Measurements from ENCODE around the gene KAZN. TPM values are rescaled to one million over a fixed set of nuclear protein-coding genes. Genes with fewer than 3 reads are reported as not detected.

The KAZN gene
- total RNA-seq, 2 donors from 2014 or later: 0.31 to 1.4 TPM

DNA sequence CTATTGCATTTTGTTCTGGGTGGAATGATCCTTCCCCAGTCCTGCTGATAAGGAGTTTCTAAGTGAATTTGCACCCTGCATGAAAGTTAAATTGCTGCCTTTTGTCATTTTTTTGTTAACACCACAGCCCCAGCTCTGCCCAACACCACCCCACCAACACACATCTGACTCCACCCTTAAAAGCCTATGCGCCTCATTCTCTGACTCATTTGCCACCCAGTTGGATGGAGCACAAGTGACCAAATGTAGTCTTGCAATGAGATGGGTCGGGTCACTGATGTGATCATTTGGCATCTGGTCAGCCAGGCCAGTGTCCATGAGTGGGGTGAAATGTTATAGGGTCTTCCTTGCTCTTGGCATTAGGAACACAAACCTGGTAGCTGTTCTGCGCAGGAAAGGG is 256.8 kb downstream of the KAZN start:
- Mint-ChIP-seq H3K36me3 (no peaks in the 10 kb centered on the region), H3K4me1 (ENCODE audit: low read depth in 2 of 2) (no peaks in the 10 kb centered on the region), H3K9me3 (no peaks in the 10 kb centered on the region), H3K4me3 (no peak overlapping the region), H3K27me3 (peaks cover 9 to 38% of the 10 kb centered on the region in 2 donors), H3K27ac (no peak overlapping the region)
- no peak for ATAC-seq
- DNase-seq (ENCODE audit: low spot score): no peak

DNA sequence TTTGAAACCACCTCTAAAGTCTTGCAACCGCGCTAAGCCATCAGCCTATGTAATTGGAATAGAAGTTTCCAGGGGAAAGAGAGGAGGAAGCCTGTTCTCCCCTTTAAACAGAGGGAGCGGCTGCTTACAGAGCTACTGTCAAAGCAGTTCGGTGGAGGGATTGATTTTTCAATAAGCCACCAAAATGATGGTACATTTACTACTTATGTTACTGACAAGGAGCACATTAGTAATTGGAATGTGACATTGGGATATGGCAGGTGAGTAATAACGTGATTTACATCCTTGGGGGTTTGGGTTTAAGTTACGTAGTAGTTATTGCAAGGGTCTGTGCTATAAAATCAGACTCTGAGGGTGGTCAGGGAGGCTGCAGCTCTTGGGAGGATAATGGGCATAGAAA is 257.3 kb downstream of the KAZN start:
- Mint-ChIP-seq H3K9me3 (no peaks in the 10 kb centered on the region), H3K27ac (no peak overlapping the region), H3K36me3 (no peaks in the 10 kb centered on the region), H3K4me3 (no peak overlapping the region), H3K27me3 (peaks cover 9 to 41% of the 10 kb centered on the region in 2 donors), H3K4me1 (ENCODE audit: low read depth in 2 of 2) (no peaks in the 10 kb centered on the region)
- no peak for ATAC-seq
- no peak for DNase-seq (ENCODE audit: low spot score)

DNA sequence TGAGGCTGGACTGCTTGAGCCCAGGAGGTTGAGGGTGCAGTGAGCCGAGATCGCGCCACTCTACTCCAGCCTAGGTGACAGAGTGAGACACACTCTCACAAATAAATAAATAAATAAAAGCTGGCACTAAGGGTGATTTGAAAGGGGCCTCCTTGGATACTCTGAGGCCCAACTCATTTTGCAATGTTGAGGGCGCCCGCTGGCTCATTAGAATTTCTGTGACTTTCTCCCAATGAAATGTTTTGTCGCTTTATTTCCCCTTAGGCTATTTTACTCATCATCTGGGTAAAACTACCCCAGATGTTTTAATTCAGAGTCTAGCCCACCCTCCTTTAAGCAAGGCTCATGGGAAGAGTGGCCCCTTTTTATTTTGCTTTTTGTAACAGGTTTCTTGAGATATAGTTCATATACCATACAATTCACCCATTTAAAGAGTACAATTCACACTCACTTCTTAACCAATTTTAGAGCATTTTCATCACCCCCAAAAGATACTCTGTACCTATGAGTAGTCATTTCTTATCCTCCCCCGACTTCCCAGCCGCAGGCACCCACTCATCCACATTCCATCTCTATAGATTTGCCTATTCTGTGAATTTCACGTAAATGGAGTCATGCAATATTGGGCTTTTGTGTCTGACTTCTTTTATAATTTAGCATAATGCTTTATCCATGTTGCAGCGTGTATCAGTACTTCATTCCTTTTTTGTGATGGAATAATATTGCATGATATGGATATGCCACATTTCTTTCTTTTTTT is 259.1 kb downstream of the KAZN start:
- H3K27ac Mint-ChIP-seq: no peak overlapping the region
- no peaks in the 10 kb centered on the region for H3K9me3 Mint-ChIP-seq
- H3K4me1 Mint-ChIP-seq (ENCODE audit: low read depth in 2 of 2): no peaks in the 10 kb centered on the region
- H3K36me3 Mint-ChIP-seq: no peaks in the 10 kb centered on the region
- ATAC-seq (no peak), DNase-seq (ENCODE audit: low spot score) (no peak)
- H3K4me3 Mint-ChIP-seq: no peak overlapping the region
- H3K27me3 Mint-ChIP-seq: peaks cover 12 to 41% of the 10 kb centered on the region in 2 donors

DNA sequence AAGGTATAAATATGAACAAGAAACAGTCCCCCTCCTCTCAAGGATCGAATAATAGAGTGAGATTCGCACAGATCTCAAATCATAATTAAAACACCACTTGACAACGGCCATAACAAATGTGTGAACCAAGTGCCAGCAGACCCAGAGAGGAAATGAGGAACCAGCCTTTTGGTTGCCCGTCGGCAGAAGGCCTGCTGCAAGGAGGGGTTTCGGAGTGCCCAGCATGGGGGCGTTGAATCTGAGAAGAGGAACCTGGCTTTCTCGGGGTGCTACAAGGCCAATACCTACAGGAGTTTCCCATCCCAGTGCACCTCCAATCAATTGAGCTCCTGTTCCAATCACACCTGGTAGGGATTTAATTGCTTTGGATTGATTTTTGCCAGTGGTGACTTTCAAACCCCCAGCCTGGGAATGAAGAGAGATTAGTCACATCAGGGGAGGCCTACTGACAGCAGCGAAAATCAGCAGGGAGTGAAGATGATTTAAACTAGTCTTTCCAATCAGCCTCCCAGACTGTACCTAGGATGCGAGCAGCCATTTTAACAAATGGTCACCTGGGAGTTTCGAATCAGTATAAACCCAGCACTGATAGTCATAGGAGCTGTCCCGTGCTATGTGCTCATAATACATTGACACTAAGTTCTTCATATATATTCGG is 263.8 kb downstream of the KAZN start:
- Mint-ChIP-seq H3K4me3 (no peak overlapping the region), H3K4me1 (ENCODE audit: low read depth in 2 of 2) (no peaks in the 10 kb centered on the region), H3K27me3 (peaks cover 12 to 23% of the 10 kb centered on the region in 2 donors), H3K9me3 (no peaks in the 10 kb centered on the region), H3K27ac (no peak overlapping the region), H3K36me3 (no peaks in the 10 kb centered on the region)
- ATAC-seq: no peak
- DNase-seq (ENCODE audit: low spot score): no peak

DNA sequence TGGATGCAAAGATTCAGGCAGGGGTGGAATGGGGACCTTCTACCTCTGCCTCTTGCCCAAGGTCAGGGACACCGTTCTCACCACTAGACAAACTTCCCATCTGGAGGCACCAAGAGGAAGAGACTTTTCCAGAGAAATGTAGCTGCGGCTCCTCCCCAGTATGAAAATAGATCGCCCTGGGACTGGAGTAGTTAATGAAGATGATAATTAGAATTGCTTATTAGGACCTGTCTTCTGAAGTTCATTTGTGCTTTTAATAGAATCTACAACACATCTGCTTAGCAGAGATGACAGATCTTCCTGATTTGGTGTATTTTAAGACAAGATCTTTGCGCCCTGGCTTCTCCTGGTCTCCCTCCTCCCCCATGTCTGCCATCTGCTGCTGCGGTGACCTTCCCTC is 266.6 kb downstream of the KAZN start:
- H3K36me3 Mint-ChIP-seq: no peaks in the 10 kb centered on the region
- no peaks in the 10 kb centered on the region for H3K4me1 Mint-ChIP-seq (ENCODE audit: low read depth in 2 of 2)
- no peak for DNase-seq (ENCODE audit: low spot score)
- ATAC-seq: no peak
- peaks cover 13 to 14% of the 10 kb centered on the region in 2 donors for H3K27me3 Mint-ChIP-seq
- H3K4me3 Mint-ChIP-seq: no peak overlapping the region
- H3K9me3 Mint-ChIP-seq: no peaks in the 10 kb centered on the region
- H3K27ac Mint-ChIP-seq: no peak overlapping the region

DNA sequence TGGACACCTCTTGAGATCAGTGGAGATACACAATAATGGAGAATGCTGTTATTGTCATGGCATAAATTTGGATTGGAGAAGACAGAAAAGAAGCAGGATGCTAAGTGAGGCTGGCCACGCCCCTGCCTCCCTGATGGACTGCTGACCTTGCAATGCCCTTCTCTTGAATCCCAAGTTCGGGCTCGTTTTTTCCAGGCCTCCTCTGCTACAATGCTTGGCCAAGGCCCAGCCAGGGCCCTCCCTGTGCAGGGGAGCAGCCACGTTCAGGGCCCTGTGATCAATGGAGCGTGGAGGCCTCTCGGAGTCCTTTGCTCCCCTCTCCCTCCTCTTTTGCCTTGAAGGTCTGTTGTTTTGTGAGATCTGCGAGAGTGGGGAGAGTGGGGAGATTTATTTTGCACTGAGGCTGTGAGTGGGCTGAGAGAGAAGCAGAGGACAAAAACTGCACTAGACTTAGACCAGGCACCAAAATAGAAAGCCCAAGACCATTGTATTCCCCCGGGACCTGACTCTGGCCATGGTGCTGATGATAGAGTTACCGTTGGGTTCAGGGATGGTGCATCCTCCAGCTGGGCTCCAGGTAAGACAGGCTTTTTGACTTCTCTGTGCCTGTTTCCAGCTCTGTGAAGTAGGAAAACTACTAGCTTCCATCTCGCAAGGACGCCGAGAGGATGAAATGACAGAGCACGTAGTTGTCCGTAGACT is 268.6 kb downstream of the KAZN start:
- no peak for DNase-seq (ENCODE audit: low spot score)
- peaks cover 9 to 13% of the 10 kb centered on the region in 2 donors for H3K27me3 Mint-ChIP-seq
- no peaks in the 10 kb centered on the region for H3K4me1 Mint-ChIP-seq (ENCODE audit: low read depth in 2 of 2)
- no peak for ATAC-seq
- no peaks in the 10 kb centered on the region for H3K9me3 Mint-ChIP-seq
- no peak overlapping the region for H3K4me3 Mint-ChIP-seq
- H3K36me3 Mint-ChIP-seq: no peaks in the 10 kb centered on the region
- H3K27ac Mint-ChIP-seq: no peak overlapping the region

DNA sequence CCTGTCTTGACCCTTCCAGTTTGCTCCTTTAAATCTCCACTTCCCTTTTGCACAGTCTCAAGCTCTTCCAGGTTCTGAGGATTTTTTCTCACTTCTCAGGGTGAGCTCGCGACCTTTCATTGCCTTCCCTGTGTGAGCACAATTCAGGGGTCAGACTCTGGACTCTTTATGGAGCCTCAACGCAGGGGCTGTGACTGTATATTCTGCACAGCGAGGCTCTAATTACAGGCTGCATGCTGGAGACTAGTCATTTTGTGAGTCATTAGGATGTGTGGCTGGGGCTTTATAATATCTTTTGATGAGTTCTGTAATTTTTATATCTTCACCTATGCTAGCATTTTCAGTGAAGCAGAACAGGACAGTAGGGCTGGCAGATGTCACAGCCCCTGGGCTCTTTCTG is 270.7 kb downstream of the KAZN start:
- DNase-seq (ENCODE audit: low spot score) (no peak), ATAC-seq (no peak)
- H3K9me3 Mint-ChIP-seq: no peaks in the 10 kb centered on the region
- H3K27me3 Mint-ChIP-seq: peaks cover 0 to 11% of the 10 kb centered on the region in 2 donors
- H3K36me3 Mint-ChIP-seq: no peaks in the 10 kb centered on the region
- no peaks in the 10 kb centered on the region for H3K4me1 Mint-ChIP-seq (ENCODE audit: low read depth in 2 of 2)
- no peak overlapping the region for H3K4me3 Mint-ChIP-seq
- H3K27ac Mint-ChIP-seq: no peak overlapping the region

DNA sequence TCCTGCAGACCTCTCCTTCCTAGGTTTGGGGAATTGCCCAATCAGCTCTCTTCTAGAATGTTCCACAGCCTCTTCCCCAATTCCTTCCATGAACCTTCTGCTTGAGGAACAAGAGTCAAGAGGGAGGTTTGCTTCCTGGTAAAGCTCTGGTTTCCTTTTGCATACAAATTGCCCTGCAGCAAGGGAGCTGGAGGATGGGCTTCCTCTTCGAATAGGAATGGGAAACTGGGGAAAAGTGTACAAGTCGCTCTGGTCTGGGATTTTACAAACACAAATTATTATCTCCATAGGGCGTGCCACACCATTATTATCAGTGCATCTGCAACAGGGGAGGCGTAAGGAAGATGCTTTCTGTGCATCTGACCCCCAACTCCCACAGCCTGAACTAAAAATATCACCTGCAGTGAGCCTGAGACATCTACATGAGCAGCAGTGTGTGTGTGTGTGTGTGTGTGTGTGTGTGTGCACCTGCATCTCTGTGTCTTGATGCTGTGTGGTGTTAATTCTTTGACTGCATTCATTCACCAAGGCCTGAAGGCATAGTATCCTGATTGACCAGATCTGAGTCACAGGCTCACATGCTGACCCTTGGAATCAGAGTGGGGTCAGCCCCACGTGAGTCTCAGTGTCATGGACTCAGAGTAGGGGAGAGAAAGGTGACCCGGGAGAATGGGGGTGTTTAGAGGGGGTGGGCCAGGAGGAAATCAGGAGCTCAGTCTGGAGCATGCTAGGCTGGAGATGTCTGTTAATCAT is 272.9 kb downstream of the KAZN start:
- H3K4me3 Mint-ChIP-seq: no peak overlapping the region
- H3K27ac Mint-ChIP-seq: no peak overlapping the region
- ATAC-seq: no peak
- H3K9me3 Mint-ChIP-seq: no peaks in the 10 kb centered on the region
- peaks cover 0 to 12% of the 10 kb centered on the region in 2 donors for H3K27me3 Mint-ChIP-seq
- H3K36me3 Mint-ChIP-seq: no peaks in the 10 kb centered on the region
- no peaks in the 10 kb centered on the region for H3K4me1 Mint-ChIP-seq (ENCODE audit: low read depth in 2 of 2)
- no peak for DNase-seq (ENCODE audit: low spot score)

DNA sequence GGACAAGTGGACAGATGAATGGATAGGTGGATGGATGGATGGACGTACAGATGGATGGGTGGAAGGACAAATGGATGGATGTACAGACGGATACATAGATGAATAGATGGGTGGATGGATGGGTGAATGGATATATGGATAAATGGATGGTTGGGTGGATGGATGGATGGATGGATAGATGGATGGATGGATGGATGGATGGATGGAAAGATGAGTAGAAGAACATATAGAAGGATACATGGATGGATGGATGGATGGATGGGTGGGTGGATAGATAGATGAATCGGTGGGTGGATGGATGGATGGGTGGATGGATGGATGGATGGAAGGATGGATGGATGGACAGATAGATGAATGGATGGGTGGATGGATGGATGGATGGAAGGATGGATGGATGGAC is 274.3 kb downstream of the KAZN start:
- Mint-ChIP-seq H3K9me3 (no peaks in the 10 kb centered on the region), H3K4me1 (ENCODE audit: low read depth in 2 of 2) (no peaks in the 10 kb centered on the region), H3K36me3 (no peaks in the 10 kb centered on the region), H3K27ac (no peak overlapping the region), H3K4me3 (no peak overlapping the region), H3K27me3 (peaks cover 0 to 12% of the 10 kb centered on the region in 2 donors)
- ATAC-seq: no peak
- DNase-seq (ENCODE audit: low spot score): no peak

DNA sequence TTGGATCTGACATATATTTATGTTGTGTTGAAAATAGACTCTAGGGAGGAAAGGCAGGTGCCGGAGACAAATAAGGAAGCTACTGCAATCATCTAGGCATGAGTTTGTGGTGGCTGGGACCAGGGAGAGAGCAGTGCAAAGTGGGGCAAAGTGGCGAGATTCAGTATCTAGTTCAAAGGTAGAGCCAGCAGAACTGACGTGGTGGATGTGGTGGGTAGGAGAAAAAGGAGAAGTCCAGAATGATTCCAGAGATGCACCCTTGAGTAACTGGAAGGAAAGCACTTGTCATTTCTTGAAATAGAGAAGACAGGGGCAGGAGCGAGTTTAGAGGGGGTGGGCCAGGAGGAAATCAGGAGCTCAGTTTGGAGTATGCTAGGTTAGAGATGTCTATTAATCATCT is 275.2 kb downstream of the KAZN start:
- H3K4me3 Mint-ChIP-seq: no peak overlapping the region
- H3K36me3 Mint-ChIP-seq: no peaks in the 10 kb centered on the region
- no peak for DNase-seq (ENCODE audit: low spot score)
- H3K9me3 Mint-ChIP-seq: no peaks in the 10 kb centered on the region
- peaks cover 0 to 11% of the 10 kb centered on the region in 2 donors for H3K27me3 Mint-ChIP-seq
- H3K27ac Mint-ChIP-seq: no peak overlapping the region
- H3K4me1 Mint-ChIP-seq (ENCODE audit: low read depth in 2 of 2): no peaks in the 10 kb centered on the region
- ATAC-seq: no peak

DNA sequence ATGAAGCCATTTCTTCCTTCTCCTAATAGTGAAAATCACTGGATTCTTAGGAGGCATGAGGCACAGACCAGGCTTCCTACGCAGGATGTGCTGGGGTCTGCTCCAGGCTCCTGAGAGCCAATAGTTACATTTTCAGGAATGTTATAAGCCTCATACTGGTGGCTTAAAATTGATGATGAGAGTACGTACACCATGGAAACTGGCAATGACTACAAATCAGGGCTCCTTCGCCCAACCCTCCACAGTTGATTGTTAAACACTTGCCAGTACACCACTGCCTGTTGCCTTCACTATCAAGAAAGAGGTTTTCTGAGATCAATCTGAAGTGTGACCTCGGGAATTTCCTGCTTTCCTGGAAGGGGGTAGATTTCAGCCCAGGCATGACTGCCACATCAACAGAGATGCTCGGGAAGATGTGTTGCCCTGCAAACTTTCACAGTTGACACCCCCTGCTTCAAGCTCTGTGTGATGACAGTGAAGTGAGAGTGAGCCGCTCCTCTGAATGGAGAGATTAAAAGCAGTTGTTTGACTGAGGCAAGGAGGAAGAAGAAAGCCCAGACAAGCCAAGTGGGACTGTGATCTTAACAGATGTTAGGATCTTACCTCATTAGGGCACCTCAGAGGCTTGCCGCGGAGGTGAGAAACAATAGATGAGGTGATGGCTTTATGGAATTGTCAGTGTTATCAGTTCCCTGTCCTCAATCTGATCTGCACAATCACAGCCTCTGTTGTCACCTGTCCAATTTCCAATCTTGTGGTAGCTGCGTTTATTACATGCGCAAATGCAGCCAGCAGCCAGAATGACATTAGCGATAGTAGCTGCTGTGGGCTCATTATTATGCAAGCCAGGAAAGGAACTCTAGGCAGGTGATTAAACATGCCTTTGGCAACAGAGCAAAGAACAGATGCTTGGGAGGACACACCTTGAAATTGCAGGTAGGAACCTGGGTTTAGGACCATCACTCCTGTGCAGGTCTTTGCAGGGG is 277.3 kb downstream of the KAZN start:
- H3K27me3 Mint-ChIP-seq: peaks cover 0 to 11% of the 10 kb centered on the region in 2 donors
- H3K4me3 Mint-ChIP-seq: no peak overlapping the region
- H3K9me3 Mint-ChIP-seq: no peaks in the 10 kb centered on the region
- H3K4me1 Mint-ChIP-seq (ENCODE audit: low read depth in 2 of 2): no peaks in the 10 kb centered on the region
- DNase-seq (ENCODE audit: low spot score): no peak
- H3K27ac Mint-ChIP-seq: no peak overlapping the region
- no peaks in the 10 kb centered on the region for H3K36me3 Mint-ChIP-seq
- no peak for ATAC-seq

DNA sequence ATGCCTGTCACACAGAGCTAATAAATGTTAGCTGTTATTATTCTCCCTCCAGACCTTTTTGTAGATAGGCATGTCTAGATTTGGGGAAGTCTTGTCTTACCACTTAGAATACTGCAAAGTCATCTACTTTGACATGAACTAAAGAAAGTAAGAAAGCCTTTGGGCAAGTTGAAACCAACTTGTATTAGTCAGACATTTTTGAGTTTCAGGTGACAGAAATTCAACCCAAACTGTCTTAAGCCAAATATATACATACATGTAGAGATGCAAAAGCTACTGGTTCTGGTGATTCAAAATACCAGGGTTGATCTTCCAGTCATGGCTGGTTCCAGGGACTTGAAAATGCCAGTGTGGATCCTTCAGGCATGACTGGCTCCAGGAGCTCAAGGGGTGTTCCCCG is 278.3 kb downstream of the KAZN start:
- DNase-seq (ENCODE audit: low spot score): no peak
- Mint-ChIP-seq H3K27me3 (peaks cover 1 to 9% of the 10 kb centered on the region in 2 donors), H3K9me3 (no peaks in the 10 kb centered on the region), H3K36me3 (no peaks in the 10 kb centered on the region), H3K4me3 (no peak overlapping the region), H3K27ac (no peak overlapping the region), H3K4me1 (ENCODE audit: low read depth in 2 of 2) (no peaks in the 10 kb centered on the region)
- no peak for ATAC-seq

DNA sequence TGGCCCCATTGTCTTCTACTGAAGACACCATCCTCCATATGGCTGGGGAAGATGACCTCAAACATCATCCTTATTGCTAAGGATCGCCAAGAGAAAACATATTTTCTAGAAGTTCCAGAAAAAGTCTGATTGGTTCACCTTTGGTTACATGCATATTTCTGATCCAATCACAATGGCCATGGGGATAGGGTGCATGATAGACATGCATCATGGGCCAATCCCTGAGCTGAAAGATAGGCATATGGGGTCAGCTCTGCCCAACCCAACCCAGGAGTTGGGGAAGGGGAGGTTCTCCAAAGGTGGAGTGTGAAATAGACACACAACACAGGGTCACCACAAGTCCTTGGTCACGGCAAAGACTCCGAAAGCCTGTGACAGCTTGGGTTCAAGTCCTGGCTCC is 278.7 kb downstream of the KAZN start:
- Mint-ChIP-seq H3K36me3 (no peaks in the 10 kb centered on the region), H3K9me3 (no peaks in the 10 kb centered on the region), H3K4me3 (no peak overlapping the region)

More for the DNA sequence above, 278.7 kb downstream of the KAZN start:
- no peak for ATAC-seq
- no peak for DNase-seq (ENCODE audit: low spot score)
- peaks cover 6 to 14% of the 10 kb centered on the region in 2 donors for H3K27me3 Mint-ChIP-seq
- H3K27ac Mint-ChIP-seq: no peak overlapping the region
- no peaks in the 10 kb centered on the region for H3K4me1 Mint-ChIP-seq (ENCODE audit: low read depth in 2 of 2)
